ENCODE data around the gene KCNH8. TPM values are rescaled to one million over a fixed set of nuclear protein-coding genes. Genes with fewer than 3 reads are reported as not detected.
A peak's percentile ranks its signal among the peaks of the same experiment; 100 is the strongest.

The KCNH8 gene
- total and polyA plus RNA-seq, 9 donors = 0.08 to 0.37 (median 0.12) TPM

DNA sequence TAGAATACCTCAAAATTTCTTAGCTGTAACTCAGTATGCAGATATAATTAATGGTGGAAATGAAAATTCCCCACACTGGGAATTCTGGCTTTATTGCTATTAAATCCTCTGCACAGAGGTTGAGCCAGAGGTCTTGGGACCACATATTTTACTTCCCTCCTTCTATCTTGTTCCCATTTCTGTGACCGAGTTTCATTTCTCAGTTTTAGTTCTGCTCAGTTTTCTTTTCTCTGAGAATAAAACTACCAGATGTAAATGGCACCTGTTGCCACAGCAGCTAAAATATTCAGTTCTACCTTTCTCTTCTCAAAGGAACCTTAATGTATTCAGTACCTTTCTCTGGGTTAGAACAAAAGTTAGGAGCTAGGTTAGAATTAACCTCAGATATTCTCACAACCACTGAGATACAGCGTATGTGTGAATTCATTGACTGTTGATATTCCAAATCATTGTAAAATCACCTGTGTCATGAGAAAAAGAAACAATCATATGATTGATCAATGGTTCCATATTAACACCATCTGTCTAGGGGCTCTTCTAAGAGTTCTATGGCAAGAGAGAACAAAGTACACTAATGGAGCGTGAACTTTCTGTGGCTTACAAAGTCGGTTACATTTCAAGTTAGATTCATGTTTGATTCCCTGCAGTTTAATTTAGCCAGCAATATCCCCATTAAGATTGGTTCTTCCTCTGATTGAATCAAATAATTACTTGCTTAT lies 411.6 kb downstream of the KCNH8 start:
- peak; percentile 8 for DNase-seq
- Histone ChIP-seq H3K27me3 (ENCODE audit: control insufficient read depth, insufficient read depth, low read length) (no peaks in the 10 kb centered on the region), H3K36me3 (ENCODE audit: control insufficient read depth, insufficient read depth, low read length) (no peaks in the 10 kb centered on the region), H3K4me1 (ENCODE audit: control insufficient read depth, insufficient read depth, low read length) (no peaks in the 10 kb centered on the region), H3K9me3 (replicated peaks; ENCODE audit: control insufficient read depth, low read depth, low read length) (peaks cover 5% of the 10 kb centered on the region), H3K4me3 (ENCODE audit: low read length) (no peak overlapping the region), H3K27ac (ENCODE audit: low read length) (no peak overlapping the region)
- 20% methylated on average over 1 of the region's 4 CpGs for WGBS (ENCODE audit: insufficient coverage)

- Histone ChIP-seq H3K9me3 (replicated peaks; ENCODE audit: control insufficient read depth, low read depth, low read length) (peaks cover 2% of the 10 kb centered on the region), H3K4me1 (ENCODE audit: control insufficient read depth, insufficient read depth, low read length) (no peaks in the 10 kb centered on the region), H3K27me3 (ENCODE audit: control insufficient read depth, insufficient read depth, low read length) (no peaks in the 10 kb centered on the region), H3K27ac (ENCODE audit: low read length) (no peak overlapping the region), H3K4me3 (ENCODE audit: low read length) (no peak overlapping the region), H3K36me3 (ENCODE audit: control insufficient read depth, insufficient read depth, low read length) (no peaks in the 10 kb centered on the region)
- no peak for DNase-seq
- 60% methylated on average over 1 of the region's 2 CpGs for WGBS (ENCODE audit: insufficient coverage)
Observed at GRCh38 chr3:19573644-19574043, 425.3 kb downstream of the KCNH8 start.

GRCh38 chr3:19574268-19574667 lies 426.0 kb downstream of the KCNH8 start:
- H3K4me3 ChIP-seq (ENCODE audit: low read length) = no peak overlapping the region
- 67% methylated on average over 3 of the region's 3 CpGs for WGBS (ENCODE audit: insufficient coverage)
- H3K27me3 ChIP-seq (ENCODE audit: control insufficient read depth, insufficient read depth, low read length) = no peaks in the 10 kb centered on the region
- no peak for DNase-seq
- H3K27ac ChIP-seq (ENCODE audit: low read length) = no peak overlapping the region
- H3K4me1 ChIP-seq (ENCODE audit: control insufficient read depth, insufficient read depth, low read length) = no peaks in the 10 kb centered on the region
- peaks cover 2% of the 10 kb centered on the region for H3K9me3 ChIP-seq (replicated peaks; ENCODE audit: control insufficient read depth, low read depth, low read length)
- no peaks in the 10 kb centered on the region for H3K36me3 ChIP-seq (ENCODE audit: control insufficient read depth, insufficient read depth, low read length)

GRCh38 chr3:19576343-19576742 lies 428.0 kb downstream of the KCNH8 start:
- Histone ChIP-seq H3K4me3 (ENCODE audit: low read length) (no peak overlapping the region), H3K4me1 (ENCODE audit: control insufficient read depth, insufficient read depth, low read length) (no peaks in the 10 kb centered on the region), H3K27ac (ENCODE audit: low read length) (no peak overlapping the region), H3K36me3 (ENCODE audit: control insufficient read depth, insufficient read depth, low read length) (no peaks in the 10 kb centered on the region), H3K27me3 (ENCODE audit: control insufficient read depth, insufficient read depth, low read length) (no peaks in the 10 kb centered on the region), H3K9me3 (replicated peaks; ENCODE audit: control insufficient read depth, low read depth, low read length) (peaks cover 12% of the 10 kb centered on the region)
- WGBS (ENCODE audit: insufficient coverage) = no CpG with 5 or more reads among the region's 3 CpGs
- DNase-seq = no peak
